GM18505 (cell line): ENCODE measurements around the gene CHODL.

Experiments
- ATAC-seq: cut with Tn5 transposase; IDR thresholded peaks from one replicate; pipeline ENCODE4 v1.9.1; 2021; ENCODE audit not compliant: unreplicated experiment
- POLR2A ChIP-seq: IDR thresholded peaks from 4 replicates; pipeline ENCODE4 v1.6.1; 2011; ENCODE audit warnings: borderline replicate concordance; ENCODE audit not compliant: insufficient read depth, insufficient read length; ENCODE audit errors: extremely low read depth

CHODL gene

DNA sequence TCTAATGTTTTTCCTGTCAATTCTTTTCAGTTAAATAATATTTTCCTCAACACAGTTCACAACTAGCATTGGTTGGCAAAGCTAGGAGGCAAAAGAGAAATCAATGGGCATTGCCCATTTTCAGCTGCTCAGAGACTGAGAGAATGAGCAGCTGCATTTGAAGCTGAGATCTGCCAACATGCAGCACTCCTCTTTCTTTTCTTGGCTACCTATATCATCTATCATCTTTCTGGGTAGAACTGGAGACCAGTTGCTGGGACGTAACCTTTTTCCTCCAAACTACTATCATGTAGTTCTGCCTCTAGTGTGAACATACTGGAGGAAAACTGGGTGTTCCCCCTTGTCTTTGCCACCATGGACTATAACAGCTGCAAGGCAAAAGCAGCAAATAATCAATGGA is 22.9 kb downstream of the CHODL start:
- no peak for ATAC-seq
- TF ChIP-seq POLR2A = no peak

DNA sequence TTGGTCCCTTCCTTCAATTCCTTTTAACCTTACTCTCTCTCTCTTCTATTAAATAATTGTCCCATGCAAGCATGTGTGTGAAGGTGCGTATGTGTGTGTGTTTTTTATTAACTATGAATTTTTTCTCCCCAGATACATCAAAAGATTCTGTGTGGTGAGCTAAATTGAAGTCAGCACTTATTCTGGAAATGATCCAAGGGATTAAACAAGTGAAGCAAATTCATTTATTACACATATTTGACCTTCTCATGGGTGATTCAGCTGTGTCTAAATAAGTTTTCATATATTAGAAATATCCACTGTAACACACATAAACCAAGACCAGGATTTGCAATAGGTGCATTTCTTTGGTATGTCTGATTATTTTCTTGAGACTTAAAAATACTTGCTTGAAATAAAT is 24.3 kb downstream of the CHODL start:
- ATAC-seq = no peak
- no peak for TF ChIP-seq POLR2A

- TF ChIP-seq POLR2A = no peak
- ATAC-seq = no peak
Measured at GRCh38 chr21:18269856-18270255, 25.2 kb downstream of the CHODL start.

DNA sequence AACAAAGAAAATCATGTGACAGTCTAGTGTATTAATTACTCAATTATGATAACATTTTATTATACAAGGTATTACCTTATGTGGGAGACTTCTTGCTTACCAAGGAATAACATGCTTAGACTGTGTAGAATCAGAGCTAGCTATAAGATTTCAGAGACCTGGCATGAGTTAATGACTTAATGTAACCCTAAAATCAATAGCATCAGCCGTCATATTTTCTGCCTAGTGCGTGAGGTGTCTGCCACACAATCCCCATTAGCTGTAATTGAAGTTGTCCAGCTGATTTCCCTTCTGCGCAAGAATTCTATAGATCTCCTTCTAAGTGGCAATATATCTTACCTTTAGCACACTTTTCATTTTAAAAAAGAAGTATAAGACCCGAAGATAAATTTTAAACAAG is 28.8 kb downstream of the CHODL start:
- ATAC-seq = no peak
- TF ChIP-seq POLR2A = no peak

DNA sequence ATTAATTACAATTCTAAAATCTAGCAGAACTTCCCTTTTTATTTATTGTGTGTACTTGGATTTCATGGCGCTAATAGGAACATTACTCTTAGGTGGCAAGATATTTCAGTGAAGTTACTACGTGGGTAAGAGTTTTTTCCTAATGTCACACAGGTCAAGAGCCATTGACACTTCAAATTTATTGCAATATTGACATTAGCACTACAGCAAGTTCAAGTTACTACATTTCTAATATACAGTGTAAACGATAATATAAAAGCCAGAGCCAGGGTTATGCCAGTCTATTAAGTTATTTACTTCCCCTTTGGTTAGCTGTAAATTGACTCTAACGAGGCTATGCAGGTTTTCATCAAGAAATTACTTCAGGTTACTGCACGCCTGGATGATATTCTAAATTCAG is 29.7 kb downstream of the CHODL start:
- no peak for TF ChIP-seq POLR2A
- no peak for ATAC-seq

- TF ChIP-seq POLR2A = no peak
- ATAC-seq = no peak
Measured at GRCh38 chr21:18275781-18276180, 31.1 kb downstream of the CHODL start.

- ATAC-seq = no peak
- TF ChIP-seq POLR2A = no peak
Measured at GRCh38 chr21:18285379-18285778, 40.7 kb downstream of the CHODL start.

DNA sequence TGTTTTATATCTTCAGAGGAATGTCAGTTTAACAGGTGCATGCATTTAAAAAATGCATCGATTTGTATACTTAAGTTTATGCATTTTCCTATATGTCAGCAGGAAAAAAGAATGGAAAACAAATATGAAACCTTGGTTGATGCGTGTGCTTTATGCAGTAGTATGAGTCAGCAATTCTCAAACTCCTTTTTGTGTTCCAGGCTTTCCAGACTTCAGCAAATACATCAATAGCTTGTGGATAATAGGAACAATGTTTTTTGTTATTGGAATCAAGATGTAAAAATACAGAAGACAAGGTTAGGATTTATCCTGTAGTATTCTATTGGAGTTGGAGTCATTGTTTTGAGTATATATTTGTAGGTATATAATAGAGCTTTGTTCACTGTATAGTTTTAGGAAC is 45.2 kb downstream of the CHODL start:
- ATAC-seq = no peak
- TF ChIP-seq POLR2A = no peak

DNA sequence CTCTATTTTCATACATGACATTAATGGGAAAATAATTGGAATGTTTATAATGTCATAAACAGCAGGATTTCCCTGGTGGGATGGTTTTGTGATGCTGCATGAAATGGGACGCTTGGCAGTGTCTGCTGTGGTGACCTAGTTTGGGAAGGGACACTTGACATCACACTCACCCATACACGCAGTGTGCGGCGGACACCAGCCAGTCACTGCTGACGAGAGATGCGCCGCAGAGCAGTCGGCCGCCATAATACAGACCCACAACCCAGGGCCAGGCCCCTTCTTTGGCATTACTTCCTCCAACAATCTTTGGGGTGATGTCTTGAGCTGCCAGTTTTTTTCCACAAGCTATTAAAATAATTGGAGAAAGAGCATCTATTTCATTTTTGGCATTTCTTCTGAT is 49.5 kb downstream of the CHODL start:
- no peak for ATAC-seq
- no peak for TF ChIP-seq POLR2A

DNA sequence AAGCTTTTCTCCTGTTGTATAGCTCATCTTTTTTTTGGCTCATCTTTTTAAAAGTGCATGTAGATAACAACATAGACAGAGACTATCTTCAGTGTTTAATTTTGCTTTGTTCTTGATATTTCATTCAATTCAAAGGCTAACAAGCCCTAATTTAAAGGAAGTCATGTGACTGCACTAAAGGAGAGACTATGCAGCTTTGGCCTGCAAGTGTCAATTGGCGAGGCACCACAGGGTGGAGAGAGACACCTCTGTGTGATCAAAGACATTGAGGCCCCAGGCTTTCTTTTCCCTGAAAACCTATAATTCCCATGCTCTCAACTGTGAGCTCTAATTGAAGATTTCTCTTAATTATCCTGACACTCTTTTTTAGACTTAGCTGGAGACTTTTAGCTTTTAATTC is 53.6 kb downstream of the CHODL start:
- ATAC-seq = no peak
- no peak for TF ChIP-seq POLR2A
